ENCODE results near the gene OPALIN.

- TF ChIP-seq EP300 (IDR thresholded peaks at IDR 0.05; ENCODE audit: borderline replicate concordance), result no peak
- no peak for TF ChIP-seq YY1 (IDR thresholded peaks at IDR 0.05; ENCODE audit: low read depth)
- TF ChIP-seq, protein P1, sequence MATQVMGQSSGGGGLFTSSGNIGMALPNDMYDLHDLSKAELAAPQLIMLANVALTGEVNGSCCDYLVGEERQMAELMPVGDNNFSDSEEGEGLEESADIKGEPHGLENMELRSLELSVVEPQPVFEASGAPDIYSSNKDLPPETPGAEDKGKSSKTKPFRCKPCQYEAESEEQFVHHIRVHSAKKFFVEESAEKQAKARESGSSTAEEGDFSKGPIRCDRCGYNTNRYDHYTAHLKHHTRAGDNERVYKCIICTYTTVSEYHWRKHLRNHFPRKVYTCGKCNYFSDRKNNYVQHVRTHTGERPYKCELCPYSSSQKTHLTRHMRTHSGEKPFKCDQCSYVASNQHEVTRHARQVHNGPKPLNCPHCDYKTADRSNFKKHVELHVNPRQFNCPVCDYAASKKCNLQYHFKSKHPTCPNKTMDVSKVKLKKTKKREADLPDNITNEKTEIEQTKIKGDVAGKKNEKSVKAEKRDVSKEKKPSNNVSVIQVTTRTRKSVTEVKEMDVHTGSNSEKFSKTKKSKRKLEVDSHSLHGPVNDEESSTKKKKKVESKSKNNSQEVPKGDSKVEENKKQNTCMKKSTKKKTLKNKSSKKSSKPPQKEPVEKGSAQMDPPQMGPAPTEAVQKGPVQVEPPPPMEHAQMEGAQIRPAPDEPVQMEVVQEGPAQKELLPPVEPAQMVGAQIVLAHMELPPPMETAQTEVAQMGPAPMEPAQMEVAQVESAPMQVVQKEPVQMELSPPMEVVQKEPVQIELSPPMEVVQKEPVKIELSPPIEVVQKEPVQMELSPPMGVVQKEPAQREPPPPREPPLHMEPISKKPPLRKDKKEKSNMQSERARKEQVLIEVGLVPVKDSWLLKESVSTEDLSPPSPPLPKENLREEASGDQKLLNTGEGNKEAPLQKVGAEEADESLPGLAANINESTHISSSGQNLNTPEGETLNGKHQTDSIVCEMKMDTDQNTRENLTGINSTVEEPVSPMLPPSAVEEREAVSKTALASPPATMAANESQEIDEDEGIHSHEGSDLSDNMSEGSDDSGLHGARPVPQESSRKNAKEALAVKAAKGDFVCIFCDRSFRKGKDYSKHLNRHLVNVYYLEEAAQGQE (IDR thresholded peaks at IDR 0.05; ENCODE audit: low read depth), result no peak
- no peak for TF ChIP-seq NFIC (IDR thresholded peaks at IDR 0.05)
- TF ChIP-seq EGR1 (IDR thresholded peaks at IDR 0.05), result no peak
Observed at GRCh38 chr10:96342402-96342801, 16.4 kb downstream of the OPALIN start.

Data from Ishikawa (cell line).